Smooth muscle cell (in vitro differentiated cells): ENCODE measurements around the gene HARBI1. TPM values are rescaled to one million over a fixed set of nuclear protein-coding genes. Genes with fewer than 3 reads are reported as not detected.
A peak's percentile ranks its signal among the peaks of the same experiment; 100 is the strongest.

ENCODE experiments used
- DNase-seq: peaks from one replicate; lab custom pipeline; 2025; ENCODE audit not compliant: unreplicated experiment; lab: John Stamatoyannopoulos, UW
- H2AFZ ChIP-seq: fragments of 200-600 bp; sonication (generic); 2 replicates; pipeline ENCODE4 v1.6.0; 2016; ENCODE audit warnings: antibody characterized with exemption, low read depth, mild to moderate bottlenecking
- H3F3A ChIP-seq: fragments of 200-600 bp; sonication (generic); 2 replicates; pipeline ENCODE4 v1.6.0; 2017; ENCODE audit warnings: antibody characterized with exemption, low read depth
- H3K27ac ChIP-seq: fragments of 200-600 bp; sonication (generic); 2 replicates; pipeline ENCODE4 v1.5.1; 2016; ENCODE audit warnings: low read depth, mild to moderate bottlenecking
- H3K27me3 ChIP-seq: fragments of 200-600 bp; sonication (generic); 2 replicates; pipeline ENCODE4 v1.6.1; 2016; ENCODE audit warnings: low read depth, mild to moderate bottlenecking
- H3K36me3 ChIP-seq: fragments of 200-600 bp; sonication (generic); 2 replicates; pipeline ENCODE4 v1.5.1; 2016; ENCODE audit warnings: low read depth
- H3K4me1 ChIP-seq: fragments of 200-600 bp; sonication (generic); 2 replicates; pipeline ENCODE4 v1.5.1; 2016; ENCODE audit warnings: low read depth
- H3K4me2 ChIP-seq: fragments of 200-600 bp; sonication (generic); 2 replicates; pipeline ENCODE4 v1.6.0; 2016; ENCODE audit warnings: mild to moderate bottlenecking
- H3K4me3 ChIP-seq: fragments of 200-600 bp; sonication (generic); 2 replicates; pipeline ENCODE4 v1.5.1; 2016; ENCODE audit warnings: mild to moderate bottlenecking
- H3K79me2 ChIP-seq: fragments of 200-600 bp; sonication (generic); 2 replicates; pipeline ENCODE4 v1.6.0; 2016; ENCODE audit warnings: low read depth, mild to moderate bottlenecking
- H3K9ac ChIP-seq: fragments of 200-600 bp; sonication (generic); 2 replicates; pipeline ENCODE4 v1.6.0; 2016; ENCODE audit warnings: low read depth
- H3K9me3 ChIP-seq: fragments of 200-600 bp; sonication (generic); replicated peaks from 2 replicates; pipeline ENCODE4 v1.5.1; 2016; ENCODE audit warnings: low read depth
- H4K20me1 ChIP-seq: fragments of 200-600 bp; sonication (generic); 2 replicates; pipeline ENCODE4 v1.6.0; 2016; ENCODE audit warnings: low read depth
- CTCF ChIP-seq: fragments of 200-600 bp; sonication (generic); IDR thresholded peaks from 2 replicates; pipeline ENCODE4 v1.5.1; 2017; ENCODE audit warnings: borderline replicate concordance, mild to moderate bottlenecking, antibody characterized with exemption; ENCODE audit not compliant: insufficient read depth, poor library complexity, severe bottlenecking
- WGBS: methylation state at CpG from one replicate; pipeline ENCODE4 v1.1.7; 2016; ENCODE audit warnings: low lambda C conversion rate; 5-methylcytosine and 5-hydroxymethylcytosine counted together
- polyA plus RNA-seq: library from polyadenylated mRNA; unstranded; fragments of >200 nt; fragmentation: Nextera tagmentation; extraction: Ambion mirVana; gene quantifications from 2 replicates; pipeline ENCODE4 v1.2.1, GENCODE V29; 2016
- total RNA-seq: library from RNA; depleted of rRNA; stranded (reverse); fragments of >200 nt; gene quantifications from 2 replicates; pipeline ENCODE4 v1.2.3, GENCODE V29; 2014

HARBI1 gene
- total and polyA plus RNA-seq, 2 experiments from 2014 or later, result 2.4 to 2.9 TPM

DNA sequence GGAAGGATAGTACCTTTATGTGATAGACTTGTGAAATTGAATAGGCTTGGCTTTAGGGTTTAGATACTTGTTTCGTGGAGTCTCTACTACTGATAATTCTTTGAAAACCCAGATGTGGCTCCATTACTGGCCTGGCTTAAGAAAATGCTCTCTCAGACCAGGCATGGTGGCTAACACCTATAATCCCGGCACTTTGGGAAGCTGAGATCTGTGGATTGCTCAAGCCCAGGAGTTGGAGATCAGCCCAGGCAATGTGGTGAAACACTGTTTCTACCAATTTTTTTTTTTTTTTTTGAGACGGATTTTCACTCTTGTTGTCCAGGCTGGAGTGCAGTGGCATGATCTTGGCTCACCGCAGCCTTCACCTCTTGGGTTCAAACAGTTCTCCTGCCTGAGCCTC lies 41.2 kb upstream of the HARBI1 start:
- Histone ChIP-seq H3K27ac (peak overlapping the region; percentile 26), H3K79me2 (no peaks in the 10 kb centered on the region), H3K27me3 (no peaks in the 10 kb centered on the region), H3F3A (peaks cover 6% of the 10 kb centered on the region), H4K20me1 (no peaks in the 10 kb centered on the region), H2AFZ (no peak overlapping the region), H3K4me3 (no peak overlapping the region), H3K4me2 (peak overlapping the region; percentile 9), H3K9me3 (no peaks in the 10 kb centered on the region), H3K9ac (no peak overlapping the region), H3K36me3 (peaks cover 8% of the 10 kb centered on the region), H3K4me1 (no peaks in the 10 kb centered on the region)
- no peak for DNase-seq
- no peak for TF ChIP-seq CTCF
- WGBS, result 59% methylated on average over 4 of the region's 4 CpGs

DNA sequence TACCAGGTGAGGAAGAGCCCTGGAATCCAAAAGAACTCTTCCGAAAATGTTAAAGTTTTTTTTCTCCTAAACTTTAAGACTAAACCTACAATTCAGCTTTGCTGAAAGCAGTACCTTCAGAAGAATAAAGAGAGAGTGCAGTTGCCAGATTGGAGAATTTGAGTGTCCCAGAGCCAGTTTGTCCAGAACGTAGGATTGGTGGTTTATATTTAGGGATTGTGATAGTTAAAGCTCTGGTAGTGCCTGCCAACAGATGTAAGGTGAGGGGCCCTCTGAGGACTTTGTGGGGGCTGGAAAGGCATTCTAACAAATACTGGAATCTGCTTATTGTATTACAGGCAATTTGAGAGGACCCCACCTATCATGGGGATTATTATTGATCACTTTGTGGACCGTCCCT lies 40.2 kb upstream of the HARBI1 start:
- Histone ChIP-seq H3K4me3 (no peak overlapping the region), H2AFZ (no peak overlapping the region), H3K36me3 (peaks cover 6% of the 10 kb centered on the region), H3K9ac (no peak overlapping the region), H3K27ac (no peak overlapping the region), H3K27me3 (no peaks in the 10 kb centered on the region), H3K79me2 (no peaks in the 10 kb centered on the region), H3K4me1 (no peaks in the 10 kb centered on the region), H3K4me2 (peak overlapping the region; percentile 1), H3K9me3 (no peaks in the 10 kb centered on the region), H4K20me1 (no peaks in the 10 kb centered on the region), H3F3A (peaks cover 6% of the 10 kb centered on the region)
- TF ChIP-seq CTCF, result no peak
- DNase-seq, result no peak
- 86% methylated on average over 3 of the region's 3 CpGs for WGBS

DNA sequence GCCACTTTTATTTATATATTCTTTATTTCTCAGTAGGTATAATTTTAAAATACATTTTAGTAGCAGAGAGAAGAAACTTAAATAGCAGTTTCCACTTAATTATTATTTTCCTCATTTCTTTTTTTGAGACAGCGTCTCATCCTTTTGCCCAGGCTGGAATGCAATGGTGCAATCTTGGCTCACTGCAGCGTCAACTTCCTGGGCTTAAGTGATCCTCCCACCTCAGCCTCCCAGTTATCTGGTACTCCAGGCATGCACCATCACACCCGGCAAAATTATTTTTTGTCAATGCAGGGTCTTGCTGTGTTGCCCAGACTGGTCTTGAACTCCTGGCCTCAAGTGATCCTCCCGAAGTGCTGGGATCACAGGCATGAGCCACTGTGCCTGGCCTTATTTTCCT lies 38.6 kb upstream of the HARBI1 start:
- Histone ChIP-seq H3K36me3 (peaks cover 6% of the 10 kb centered on the region), H3K27me3 (no peaks in the 10 kb centered on the region)
- WGBS, result 55% methylated on average over 4 of the region's 4 CpGs

More for the DNA sequence above, 38.6 kb upstream of the HARBI1 start:
- H3K4me3 ChIP-seq, result no peak overlapping the region
- DNase-seq, result no peak
- H3K4me1 ChIP-seq, result no peaks in the 10 kb centered on the region
- H2AFZ ChIP-seq, result no peak overlapping the region
- no peaks in the 10 kb centered on the region for H3K79me2 ChIP-seq
- peak overlapping the region; percentile 56 for H3K27ac ChIP-seq
- TF ChIP-seq CTCF, result no peak
- no peaks in the 10 kb centered on the region for H4K20me1 ChIP-seq
- no peaks in the 10 kb centered on the region for H3K9me3 ChIP-seq
- H3F3A ChIP-seq, result peaks cover 6% of the 10 kb centered on the region
- H3K9ac ChIP-seq, result no peak overlapping the region
- H3K4me2 ChIP-seq, result peak overlapping the region; percentile 12
